Measurements from ENCODE around the gene MAPK8. TPM values are rescaled to one million over a fixed set of nuclear protein-coding genes. Genes with fewer than 3 reads are reported as not detected.

The MAPK8 gene
- total RNA-seq, 1 donor from 2014 or later = 66.4 TPM

DNA sequence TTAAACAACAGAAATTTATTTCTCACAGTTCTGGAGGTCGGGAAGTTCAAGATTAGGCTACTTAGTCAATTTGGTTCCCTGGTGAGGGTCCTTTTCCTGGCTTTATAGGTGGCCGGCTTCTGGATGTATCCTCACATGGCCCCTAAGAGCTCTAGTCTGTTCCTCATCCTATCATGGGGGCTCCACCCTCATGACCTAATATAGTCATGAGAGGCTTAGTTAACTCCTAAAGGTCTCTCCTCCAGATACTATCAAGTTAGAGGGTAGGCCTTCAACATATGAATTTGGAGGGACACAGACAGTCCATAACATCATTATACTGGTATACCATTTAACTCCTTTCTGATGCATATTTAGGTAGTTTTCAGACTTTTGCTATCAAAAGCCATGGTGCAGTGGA is 7.6 kb downstream of the MAPK8 start:
- Mint-ChIP-seq H3K4me1 (peaks cover 16% of the 10 kb centered on the region), H3K36me3 (no peaks in the 10 kb centered on the region), H3K27me3 (ENCODE audit: low read depth) (no peaks in the 10 kb centered on the region), H3K9me3 (no peaks in the 10 kb centered on the region), H3K4me3 (no peak overlapping the region), H3K27ac (no peak overlapping the region)
- DNase-seq (ENCODE audit: low spot score in 2 of 2, unreplicated experiment in 2 of 2) = no peak
- TF ChIP-seq CTCF (IDR thresholded peaks at IDR 0.05; ENCODE audit: unreplicated experiment) = no peak

GRCh38 chr10:48316236-48316635 is 9.8 kb downstream of the MAPK8 start:
- no peak for TF ChIP-seq CTCF (IDR thresholded peaks at IDR 0.05; ENCODE audit: unreplicated experiment)
- H3K4me1 Mint-ChIP-seq = peaks cover 7% of the 10 kb centered on the region
- H3K4me3 Mint-ChIP-seq = no peak overlapping the region
- H3K36me3 Mint-ChIP-seq = no peaks in the 10 kb centered on the region
- DNase-seq (ENCODE audit: low spot score in 2 of 2, unreplicated experiment in 2 of 2) = no peak
- no peak overlapping the region for H3K27ac Mint-ChIP-seq
- no peaks in the 10 kb centered on the region for H3K9me3 Mint-ChIP-seq
- no peaks in the 10 kb centered on the region for H3K27me3 Mint-ChIP-seq (ENCODE audit: low read depth)

DNA sequence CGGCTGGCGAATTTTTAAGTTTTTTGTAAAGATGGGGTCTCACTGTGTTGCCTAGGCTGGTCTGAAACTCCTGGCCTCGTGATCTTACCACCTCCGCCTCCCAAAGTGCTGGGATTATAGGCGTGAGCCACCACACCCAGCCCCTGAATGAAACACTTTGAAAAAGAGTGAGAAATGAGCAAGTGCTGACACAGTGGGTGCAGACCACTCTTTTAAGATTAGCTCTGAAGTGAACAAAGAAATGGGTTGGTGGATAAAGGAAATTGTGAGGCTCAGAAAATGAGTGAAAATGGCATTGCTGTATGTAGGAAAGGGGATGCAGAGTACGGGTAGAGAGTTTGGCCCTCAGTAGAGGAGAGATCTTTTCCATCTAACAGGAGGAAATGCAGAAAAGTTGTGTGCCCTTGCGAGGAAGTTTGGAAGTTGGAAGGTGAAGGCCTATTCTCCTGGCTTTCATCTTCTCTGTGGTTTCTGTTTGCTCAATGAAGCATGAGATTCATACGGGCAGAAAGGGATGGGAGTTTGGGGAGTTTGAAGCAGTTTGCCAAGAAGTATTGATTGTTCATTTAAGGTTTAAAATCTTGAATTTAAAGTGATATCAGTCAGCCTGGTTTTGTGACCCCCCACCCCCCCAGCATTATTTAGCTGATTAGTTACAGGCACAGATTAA is 11.0 kb downstream of the MAPK8 start:
- Mint-ChIP-seq H3K9me3 (no peaks in the 10 kb centered on the region), H3K36me3 (peaks cover 3% of the 10 kb centered on the region), H3K4me1 (no peaks in the 10 kb centered on the region), H3K4me3 (no peak overlapping the region), H3K27ac (no peak overlapping the region), H3K27me3 (ENCODE audit: low read depth) (no peaks in the 10 kb centered on the region)
- DNase-seq (ENCODE audit: low spot score in 2 of 2, unreplicated experiment in 2 of 2) = no peak
- no peak for TF ChIP-seq CTCF (IDR thresholded peaks at IDR 0.05; ENCODE audit: unreplicated experiment)

GRCh38 chr10:48322017-48322416 is 15.5 kb downstream of the MAPK8 start:
- Mint-ChIP-seq H3K9me3 (no peaks in the 10 kb centered on the region), H3K27me3 (ENCODE audit: low read depth) (no peaks in the 10 kb centered on the region), H3K36me3 (peaks cover 13% of the 10 kb centered on the region), H3K27ac (no peak overlapping the region), H3K4me1 (peaks cover 1% of the 10 kb centered on the region), H3K4me3 (no peak overlapping the region)
- no peak for DNase-seq (ENCODE audit: low spot score in 2 of 2, unreplicated experiment in 2 of 2)
- no peak for TF ChIP-seq CTCF (IDR thresholded peaks at IDR 0.05; ENCODE audit: unreplicated experiment)

GRCh38 chr10:48324580-48324979 is 18.1 kb downstream of the MAPK8 start:
- Mint-ChIP-seq H3K36me3 (peaks cover 19% of the 10 kb centered on the region), H3K27me3 (ENCODE audit: low read depth) (no peaks in the 10 kb centered on the region), H3K4me3 (no peak overlapping the region), H3K27ac (no peak overlapping the region), H3K9me3 (no peaks in the 10 kb centered on the region), H3K4me1 (peaks cover 5% of the 10 kb centered on the region)
- TF ChIP-seq CTCF (IDR thresholded peaks at IDR 0.05; ENCODE audit: unreplicated experiment) = no peak
- no peak for DNase-seq (ENCODE audit: low spot score in 2 of 2, unreplicated experiment in 2 of 2)

DNA sequence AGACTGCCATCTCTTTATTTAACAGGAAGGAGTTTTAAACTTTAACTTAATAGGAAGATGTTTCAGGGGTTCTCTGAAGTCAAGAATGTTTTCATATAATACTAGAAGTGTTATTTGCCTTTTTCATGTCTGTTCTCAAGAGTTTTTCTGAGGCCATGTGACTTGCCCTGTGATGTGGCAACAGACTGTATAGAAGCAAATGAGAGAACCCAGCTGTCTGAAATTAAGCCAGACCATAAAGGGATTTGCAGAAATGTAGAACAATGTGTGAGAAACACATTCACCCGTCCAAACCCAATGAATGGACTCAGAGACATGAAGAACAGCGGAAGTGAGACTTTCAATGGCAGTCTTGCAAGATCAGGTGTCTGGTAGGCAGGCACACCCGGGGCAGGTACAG is 23.8 kb downstream of the MAPK8 start:
- no peak for DNase-seq (ENCODE audit: low spot score in 2 of 2, unreplicated experiment in 2 of 2)
- no peak overlapping the region for H3K4me3 Mint-ChIP-seq

More for the DNA sequence above, 23.8 kb downstream of the MAPK8 start:
- Mint-ChIP-seq H3K9me3 (peaks cover 31% of the 10 kb centered on the region), H3K27ac (no peak overlapping the region), H3K4me1 (peaks cover 5% of the 10 kb centered on the region), H3K27me3 (ENCODE audit: low read depth) (no peaks in the 10 kb centered on the region), H3K36me3 (peaks cover 61% of the 10 kb centered on the region)
- no peak for TF ChIP-seq CTCF (IDR thresholded peaks at IDR 0.05; ENCODE audit: unreplicated experiment)
